Esophagus muscularis mucosa (tissue), 4 donors: Measurements from ENCODE around the gene TBC1D8. TPM values are rescaled to one million over a fixed set of nuclear protein-coding genes. Genes with fewer than 3 reads are reported as not detected.
A peak's percentile ranks its signal among the peaks of the same experiment; 100 is the strongest.

Experiments
- DNase-seq: peaks from one replicate; pipeline ENCODE4 v3.0.0-alpha.2; 2017; ENCODE audit errors: extremely low spot score
- H3K27ac ChIP-seq, 4 donors: fragments of 200-600 bp; sonication (generic); replicated peaks in 1 of 4; 1 replicate in 3 of 4; 2 replicates in 1 of 4; pipeline ENCODE4 v1.5.1; 2016 to 2019; ENCODE audit warnings: mild to moderate bottlenecking in 1 of 4
- H3K27me3 ChIP-seq, 4 donors: fragments of 200-600 bp; sonication (generic); one replicate each; pipeline versions ENCODE4 v1.5.1 to v1.6.0; 2016 to 2019
- H3K36me3 ChIP-seq, 4 donors: fragments of 200-600 bp; sonication (generic); one replicate each; pipeline ENCODE4 v1.5.1; 2016 to 2019
- H3K4me1 ChIP-seq, 4 donors: fragments of 200-600 bp; sonication (generic); one replicate each; pipeline ENCODE4 v1.5.1; 2016 to 2019
- H3K4me3 ChIP-seq, 4 donors: fragments of 200-600 bp; sonication (generic); 1 replicate in 2 of 4; 2 replicates in 2 of 4; pipeline ENCODE4 v1.5.1; 2016 to 2019; ENCODE audit warnings: mild to moderate bottlenecking in 4 of 4, moderate library complexity in 1 of 4
- H3K9me3 ChIP-seq, 4 donors: fragments of 200-600 bp; sonication (generic); 1 replicate in 3 of 4; 2 replicates in 1 of 4; pipeline ENCODE4 v1.5.1; 2016 to 2019
- CTCF ChIP-seq, 3 experiments: fragments of 200-600 bp in 2 of 3; fragments of 450-650 bp in 1 of 3; sonication (generic) in 2 of 3; IDR thresholded peaks; one replicate each; pipeline ENCODE4 v1.5.1; 2017 to 2019; ENCODE audit warnings: antibody characterized with exemption in 3 of 3, mild to moderate bottlenecking in 2 of 3, moderate library complexity in 1 of 3
- EP300 ChIP-seq: sonication (generic); formaldehyde crosslinking; IDR thresholded peaks from one replicate; pipeline ENCODE4 v1.6.1; 2017; ENCODE audit warnings: antibody characterized with exemption
- POLR2A ChIP-seq: fragments of 450-650 bp; IDR thresholded peaks from one replicate; pipeline ENCODE4 v1.6.1; 2017; ENCODE audit warnings: antibody characterized with exemption, moderate library complexity, mild to moderate bottlenecking, low read depth
- POLR2AphosphoS5 ChIP-seq, 2 donors: sonication (generic); formaldehyde crosslinking; IDR thresholded peaks; one replicate each; pipeline ENCODE4 v1.6.1; 2017; ENCODE audit warnings: antibody characterized with exemption in 2 of 2
- WGBS: methylation state at CpG from one replicate; pipeline ENCODE4 v1.1.5; 2018; 5-methylcytosine and 5-hydroxymethylcytosine counted together
- intact Hi-C: fragments of 100-400 bp; cut with DNase I; formaldehyde crosslinking; loops from one replicate; pipeline ENCODE4 v1.15.1; 2023
- total RNA-seq, 4 donors: library from RNA; depleted of rRNA; stranded (reverse); fragments of >200 nt; gene quantifications; one replicate each; pipeline versions ENCODE4 v1.1.0 to v1.2.1, GENCODE V29; 2016

The TBC1D8 gene
- total RNA-seq, 4 donors from 2014 or later: 16.7 to 23.4 (median 20.4) TPM

GRCh38 chr2:101188683-101189405 lies 37.7 kb upstream of the TBC1D8 start:
- Histone ChIP-seq H3K4me1 (no peaks in the 10 kb centered on the region), H3K9me3 (no peaks in the 10 kb centered on the region), H3K27me3 (no peaks in the 10 kb centered on the region), H3K36me3 (no peaks in the 10 kb centered on the region), H3K27ac (no peak overlapping the region), H3K4me3 (no peak overlapping the region)
- 67% methylated on average over 5 of the region's 5 CpGs for WGBS
- intact Hi-C loops: no loop called here
- DNase-seq: no peak
- TF ChIP-seq POLR2AphosphoS5 (IDR thresholded peaks at IDR 0.05) (no peak), CTCF (IDR thresholded peaks at IDR 0.05) (peak; percentile 21 to 52 (median 21))

GRCh38 chr2:101187131-101187530 lies 35.9 kb upstream of the TBC1D8 start:
- Histone ChIP-seq H3K27me3 (no peaks in the 10 kb centered on the region), H3K9me3 (no peaks in the 10 kb centered on the region), H3K36me3 (no peaks in the 10 kb centered on the region), H3K4me1 (no peaks in the 10 kb centered on the region), H3K4me3 (no peak overlapping the region), H3K27ac (no peak overlapping the region)
- TF ChIP-seq POLR2A (no peak), CTCF (IDR thresholded peaks at IDR 0.05) (no peak), EP300 (no peak), POLR2AphosphoS5 (IDR thresholded peaks at IDR 0.05) (no peak)
- no peak for DNase-seq
- intact Hi-C loops: no loop called here
- WGBS: 85% methylated on average over 2 of the region's 2 CpGs

GRCh38 chr2:101185656-101186055 lies 34.5 kb upstream of the TBC1D8 start:
- H3K4me1 ChIP-seq: no peaks in the 10 kb centered on the region
- TF ChIP-seq POLR2A (no peak), CTCF (IDR thresholded peaks at IDR 0.05) (no peak), EP300 (no peak), POLR2AphosphoS5 (IDR thresholded peaks at IDR 0.05) (no peak)
- no peaks in the 10 kb centered on the region for H3K9me3 ChIP-seq
- no peaks in the 10 kb centered on the region for H3K27me3 ChIP-seq
- 97% methylated on average over 3 of the region's 3 CpGs for WGBS
- intact Hi-C loops: no loop called here
- no peak for DNase-seq
- H3K4me3 ChIP-seq: no peak overlapping the region
- H3K36me3 ChIP-seq: no peaks in the 10 kb centered on the region
- no peak overlapping the region for H3K27ac ChIP-seq

- H3K27me3 ChIP-seq: no peaks in the 10 kb centered on the region
- no peak overlapping the region for H3K4me3 ChIP-seq
- TF ChIP-seq CTCF (IDR thresholded peaks at IDR 0.05): no peak
- DNase-seq: no peak
- no peak overlapping the region for H3K27ac ChIP-seq
- intact Hi-C loops: no loop called here
- no peaks in the 10 kb centered on the region for H3K4me1 ChIP-seq
- no peaks in the 10 kb centered on the region for H3K9me3 ChIP-seq
- no peaks in the 10 kb centered on the region for H3K36me3 ChIP-seq
- WGBS: 91% methylated on average over 4 of the region's 4 CpGs
These were observed 33.9 kb upstream of the TBC1D8 start for GRCh38 chr2:101185085-101185484.

GRCh38 chr2:101179982-101180381 lies 28.8 kb upstream of the TBC1D8 start:
- intact Hi-C loops: no loop called here
- H3K36me3 ChIP-seq: no peaks in the 10 kb centered on the region
- TF ChIP-seq CTCF (IDR thresholded peaks at IDR 0.05) (no peak), POLR2AphosphoS5 (IDR thresholded peaks at IDR 0.05) (no peak), POLR2A (no peak), EP300 (no peak)
- no peak for DNase-seq
- no peak overlapping the region for H3K27ac ChIP-seq
- no peak overlapping the region for H3K4me3 ChIP-seq
- no peaks in the 10 kb centered on the region for H3K9me3 ChIP-seq
- no peaks in the 10 kb centered on the region for H3K4me1 ChIP-seq
- no peaks in the 10 kb centered on the region for H3K27me3 ChIP-seq
- WGBS: 70% methylated on average over 3 of the region's 3 CpGs
